Lung microvascular endothelial cell (primary cell): ENCODE results near the gene IGFBP3. TPM values are rescaled to one million over a fixed set of nuclear protein-coding genes. Genes with fewer than 3 reads are reported as not detected.

Experiments used
- DNase-seq, 2 donors: peaks; one replicate each; pipeline versions ENCODE4 v3.0.0 to v3.0.0-alpha.2; 2010; ENCODE audit warnings: low read depth in 2 of 2
- total RNA-seq: library from RNA; depleted of rRNA; stranded (reverse); fragments of >200 nt; gene quantifications from 2 replicates; pipeline ENCODE4 v1.2.1, GENCODE V29; 2014

The IGFBP3 gene
- total RNA-seq, 1 donor from 2014 or later = 2.4 TPM

DNA sequence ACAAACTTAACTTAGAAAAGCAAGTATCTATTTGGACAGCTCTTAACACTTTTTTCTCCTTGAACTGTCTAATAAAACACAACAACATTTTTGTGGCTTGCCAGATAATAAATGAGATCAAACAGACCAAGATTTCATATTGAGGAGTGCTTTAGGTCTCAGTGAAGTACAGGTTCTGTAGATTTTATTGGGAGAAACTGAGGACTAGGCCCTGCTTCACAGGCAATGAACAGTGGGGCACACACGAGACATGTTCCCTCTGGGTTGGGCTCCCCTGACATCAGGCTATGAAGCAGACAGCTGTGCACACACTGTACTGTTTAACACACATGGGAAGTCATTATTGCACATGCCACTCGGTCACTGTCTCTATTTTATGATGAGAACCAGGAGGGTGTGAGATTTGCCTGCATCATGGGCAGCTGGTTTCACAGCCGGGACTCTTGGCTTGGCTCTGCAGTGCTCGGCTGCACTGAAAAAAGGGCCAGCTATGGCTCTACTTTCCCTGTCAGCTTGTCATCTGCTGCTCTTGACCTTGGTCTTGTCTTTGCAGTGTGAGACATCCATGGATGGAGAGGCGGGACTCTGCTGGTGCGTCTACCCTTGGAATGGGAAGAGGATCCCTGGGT, 28.6 kb downstream of the IGFBP3 start:
- DNase-seq = no peak

DNA sequence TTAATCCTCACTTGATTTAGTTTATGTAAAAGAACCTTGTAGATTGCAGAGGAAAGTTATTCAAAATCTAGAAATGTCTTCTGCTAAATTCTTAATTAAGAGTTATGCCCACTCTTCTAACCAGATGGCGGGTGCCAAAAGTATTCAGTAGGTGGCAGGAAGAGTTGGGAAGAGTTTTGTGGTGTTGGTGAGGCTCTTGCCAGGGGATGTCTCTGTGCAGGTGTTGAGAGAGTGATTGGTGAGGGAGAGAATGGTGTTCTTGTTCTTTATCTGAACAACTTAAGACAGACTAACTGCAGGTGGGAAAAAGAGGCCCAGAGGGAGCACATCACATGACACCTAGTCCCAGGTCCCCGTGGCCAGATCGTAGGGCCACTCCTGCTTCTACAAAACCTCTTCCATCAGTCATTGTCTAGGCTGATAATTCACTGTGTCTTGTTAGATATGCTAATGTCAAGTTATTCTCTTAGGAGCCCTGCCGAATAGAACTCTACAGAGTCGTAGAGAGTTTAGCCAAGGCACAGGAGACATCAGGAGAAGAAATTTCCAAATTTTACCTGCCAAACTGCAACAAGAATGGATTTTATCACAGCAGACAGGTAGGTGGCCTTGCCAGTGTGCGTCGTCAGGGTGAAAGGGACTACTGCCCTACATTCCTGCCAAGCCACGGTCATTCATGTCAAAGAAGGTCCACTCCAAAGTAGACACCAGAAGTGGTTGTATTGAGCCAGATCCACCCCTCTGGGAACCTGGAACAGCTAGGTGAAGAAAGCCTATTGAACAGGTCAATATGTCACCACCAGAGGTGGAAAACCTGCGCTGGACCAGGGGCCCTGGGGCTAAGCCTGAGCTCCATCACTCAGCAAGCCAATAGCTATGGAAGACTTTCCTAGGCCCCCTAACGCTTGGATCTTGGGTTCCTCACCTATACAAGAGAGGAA, 29.3 kb downstream of the IGFBP3 start:
- DNase-seq = no peak

DNA sequence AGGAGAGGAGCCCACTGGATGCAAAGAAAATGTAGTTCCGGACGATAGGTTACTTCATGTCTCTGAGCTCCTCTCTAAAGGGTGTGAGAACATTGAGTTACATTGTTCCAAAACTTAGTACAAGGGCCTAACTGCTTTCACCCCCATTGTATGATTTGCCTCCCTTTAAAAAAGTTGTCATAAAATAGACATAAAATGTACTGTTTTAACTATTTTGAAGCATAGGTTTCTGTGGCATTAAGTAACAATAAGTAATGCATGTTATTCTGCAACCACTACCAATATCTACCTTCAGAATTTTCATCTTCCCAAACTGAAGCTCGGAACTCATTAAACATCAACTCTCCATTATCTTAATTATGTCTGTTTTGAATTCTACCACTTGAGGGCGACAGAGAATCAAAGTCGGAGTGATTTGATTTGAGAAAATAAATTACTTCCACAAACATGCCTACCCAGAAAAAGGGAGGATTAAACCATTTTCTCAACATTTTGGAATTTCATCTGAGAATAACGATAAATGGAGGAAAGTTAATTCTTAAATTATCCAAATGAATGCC, 30.1 kb downstream of the IGFBP3 start:
- peak; percentile 48 to 58 for DNase-seq

DNA sequence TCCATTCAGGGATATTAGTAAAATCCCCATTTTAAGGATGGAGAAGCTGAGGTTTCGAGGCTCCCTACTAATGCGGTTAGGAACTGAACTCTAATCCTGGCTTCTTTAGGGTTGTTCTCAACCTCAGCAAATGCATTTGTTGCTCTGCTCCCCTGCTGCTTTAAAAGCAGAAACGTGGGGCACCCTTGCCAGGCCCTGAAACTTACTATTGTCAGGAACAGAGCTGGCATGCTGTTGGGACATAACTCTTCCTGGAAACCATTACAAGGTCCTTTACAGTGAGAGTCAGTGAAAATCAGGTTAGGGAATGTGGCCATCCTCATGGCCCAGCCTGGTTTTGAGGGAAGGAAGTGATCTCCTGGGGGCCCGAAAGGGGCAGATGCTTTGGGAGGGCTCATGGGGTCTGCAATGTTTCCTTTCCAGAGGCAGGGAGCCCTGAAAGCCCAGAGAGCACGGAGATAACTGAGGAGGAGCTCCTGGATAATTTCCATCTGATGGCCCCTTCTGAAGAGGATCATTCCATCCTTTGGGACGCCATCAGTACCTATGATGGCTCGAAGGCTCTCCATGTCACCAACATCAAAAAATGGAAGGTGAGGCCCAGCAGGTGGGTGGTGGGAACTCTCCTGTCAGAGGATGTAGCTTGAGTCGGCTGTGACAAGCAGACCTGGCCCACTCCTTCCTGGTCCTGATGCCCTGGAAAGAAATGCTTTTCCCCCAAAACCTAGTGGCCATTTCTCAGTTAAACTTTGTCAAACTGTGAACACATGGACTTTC, 30.8 kb downstream of the IGFBP3 start:
- DNase-seq = no peak

DNA sequence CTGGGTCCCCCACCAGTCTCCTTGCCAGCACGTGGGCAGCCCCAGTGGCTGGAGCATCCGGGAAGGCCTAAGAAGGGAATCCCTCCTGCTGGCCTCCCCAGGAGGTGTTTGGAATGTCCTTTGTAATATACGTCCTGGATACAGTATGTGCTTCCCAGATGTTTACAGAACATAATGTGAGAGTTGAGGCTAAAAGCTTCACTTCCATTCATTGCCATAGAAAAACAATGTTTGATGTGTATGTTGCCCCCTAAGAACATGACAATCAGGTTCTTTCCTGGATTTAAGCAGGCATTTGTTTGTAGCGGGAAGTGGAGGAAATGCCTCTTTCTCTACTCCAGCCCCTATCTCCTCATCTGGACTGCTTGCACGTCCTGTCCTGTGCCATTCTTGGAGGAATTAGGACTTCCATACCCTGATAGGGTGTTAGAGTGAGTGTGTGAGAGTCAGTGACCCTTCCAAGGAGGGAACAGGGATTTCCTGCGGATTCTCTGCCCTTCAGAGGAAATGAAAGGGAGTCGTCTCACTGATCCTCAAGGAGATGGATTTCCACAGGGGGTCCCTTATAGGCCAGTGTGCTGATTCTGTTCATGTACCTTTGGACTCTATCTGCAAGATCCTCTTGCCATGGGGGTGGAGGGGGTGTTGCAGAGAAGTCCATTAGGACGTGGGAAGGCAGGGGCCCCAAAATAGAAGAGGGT, 31.6 kb downstream of the IGFBP3 start:
- DNase-seq = peak in 1 of 2 donors; percentile 13

DNA sequence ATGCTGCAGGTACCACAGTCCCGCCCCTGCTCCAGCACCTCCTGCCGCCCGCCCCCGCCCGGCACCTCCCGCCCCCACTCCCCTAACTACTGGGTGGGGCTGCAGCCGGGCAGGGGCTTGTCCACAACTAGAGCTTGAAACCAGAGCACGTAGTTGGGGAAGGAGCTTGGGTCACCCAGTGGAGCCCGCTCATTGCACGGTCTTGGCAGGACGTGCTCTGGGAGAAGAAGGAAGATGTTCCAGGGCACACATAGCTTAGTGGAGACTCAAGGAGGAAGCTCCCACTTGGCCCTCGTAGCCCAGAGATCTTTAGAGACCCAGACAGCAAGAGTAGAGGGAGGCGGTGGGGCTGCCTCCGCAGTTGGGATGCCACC, 32.1 kb downstream of the IGFBP3 start:
- DNase-seq = no peak

DNA sequence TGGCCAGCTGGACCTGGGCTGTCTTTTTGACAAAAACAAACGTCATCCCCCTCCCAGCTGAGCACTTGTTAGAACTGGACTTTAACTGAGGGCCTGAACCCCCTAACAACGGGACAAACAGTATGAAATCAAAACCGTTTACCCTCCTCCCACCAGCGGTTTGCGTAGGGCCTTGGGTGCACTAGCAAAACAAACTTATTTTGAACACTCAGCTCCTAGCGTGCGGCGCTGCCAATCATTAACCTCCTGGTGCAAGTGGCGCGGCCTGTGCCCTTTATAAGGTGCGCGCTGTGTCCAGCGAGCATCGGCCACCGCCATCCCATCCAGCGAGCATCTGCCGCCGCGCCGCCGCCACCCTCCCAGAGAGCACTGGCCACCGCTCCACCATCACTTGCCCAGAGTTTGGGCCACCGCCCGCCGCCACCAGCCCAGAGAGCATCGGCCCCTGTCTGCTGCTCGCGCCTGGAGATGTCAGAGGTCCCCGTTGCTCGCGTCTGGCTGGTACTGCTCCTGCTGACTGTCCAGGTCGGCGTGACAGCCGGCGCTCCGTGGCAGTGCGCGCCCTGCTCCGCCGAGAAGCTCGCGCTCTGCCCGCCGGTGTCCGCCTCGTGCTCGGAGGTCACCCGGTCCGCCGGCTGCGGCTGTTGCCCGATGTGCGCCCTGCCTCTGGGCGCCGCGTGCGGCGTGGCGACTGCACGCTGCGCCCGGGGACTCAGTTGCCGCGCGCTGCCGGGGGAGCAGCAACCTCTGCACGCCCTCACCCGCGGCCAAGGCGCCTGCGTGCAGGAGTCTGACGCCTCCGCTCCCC, 32.7 kb downstream of the IGFBP3 start, which contains the start of gene IGFBP1:
Gene IGFBP1, plus strand, starts transcription at position 304 of the 808 bp plus-strand sequence. Its CDS starts 165 bp downstream, at position 469.
- peak; percentile 34 to 49 for DNase-seq

DNA sequence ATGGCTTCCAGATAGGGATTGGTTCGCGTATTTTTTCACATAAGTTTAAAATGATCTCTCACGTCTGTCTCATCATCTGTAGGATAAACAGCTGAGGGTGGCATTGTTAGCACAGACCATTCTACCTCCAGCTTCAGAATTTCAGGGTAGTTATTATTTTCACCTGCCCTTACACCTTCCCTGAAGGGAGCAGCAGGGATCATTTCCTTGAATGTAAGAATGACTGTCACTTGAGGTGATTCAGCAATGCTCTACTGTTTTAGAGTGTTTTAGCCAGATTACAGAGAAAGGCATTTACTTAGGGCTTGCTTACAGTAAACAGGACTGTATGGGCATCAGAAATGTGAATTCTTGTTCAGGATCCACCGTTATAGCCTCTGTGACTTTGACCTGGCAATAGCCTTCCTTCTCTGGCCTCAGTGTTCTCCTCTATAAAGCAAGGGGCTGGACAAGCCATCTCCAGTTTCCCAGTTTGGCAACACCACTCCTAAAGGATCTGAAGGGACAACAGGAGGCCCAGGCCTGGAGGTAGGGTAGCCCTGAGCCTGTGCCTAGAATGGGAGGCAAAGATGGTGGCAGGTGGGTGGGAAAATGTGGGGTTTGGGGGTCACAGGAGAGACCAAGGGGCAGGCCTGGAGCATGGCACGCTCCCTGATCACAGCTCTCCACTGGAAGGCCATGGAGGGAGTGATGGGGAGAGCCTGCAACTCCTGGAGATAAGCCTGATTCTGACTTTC, 34.0 kb downstream of the IGFBP3 start:
- DNase-seq = no peak

DNA sequence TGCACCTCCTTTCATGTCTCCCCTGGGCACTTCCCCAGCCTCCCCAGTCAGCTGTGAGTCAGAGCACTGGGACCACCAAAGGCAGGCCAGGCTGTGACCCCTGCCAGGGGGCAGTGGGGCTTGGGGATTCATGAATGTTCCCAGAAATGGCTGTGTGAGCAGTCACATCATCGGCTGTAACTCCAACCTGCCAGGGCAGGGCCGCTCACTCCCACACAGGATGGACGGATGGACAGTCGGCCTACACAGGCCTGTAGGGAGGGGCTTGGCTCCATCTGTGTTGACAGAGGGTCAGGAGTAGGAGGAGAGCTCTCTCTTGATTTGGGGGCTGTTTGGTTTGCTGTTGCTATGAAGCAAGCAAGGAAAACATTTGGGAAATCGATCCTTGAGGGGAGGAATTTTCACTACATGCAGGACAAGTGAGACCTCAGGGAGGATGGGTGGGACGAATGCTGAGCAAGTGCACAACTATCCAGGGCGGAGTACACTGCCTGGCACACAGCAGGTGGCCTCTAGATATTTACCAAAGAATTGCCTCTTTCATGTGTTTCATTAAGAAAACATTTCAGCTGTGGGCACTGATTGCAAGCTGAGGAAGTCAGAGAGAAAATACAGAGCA, 35.7 kb downstream of the IGFBP3 start:
- DNase-seq = peak in 1 of 2 donors; percentile 11

DNA sequence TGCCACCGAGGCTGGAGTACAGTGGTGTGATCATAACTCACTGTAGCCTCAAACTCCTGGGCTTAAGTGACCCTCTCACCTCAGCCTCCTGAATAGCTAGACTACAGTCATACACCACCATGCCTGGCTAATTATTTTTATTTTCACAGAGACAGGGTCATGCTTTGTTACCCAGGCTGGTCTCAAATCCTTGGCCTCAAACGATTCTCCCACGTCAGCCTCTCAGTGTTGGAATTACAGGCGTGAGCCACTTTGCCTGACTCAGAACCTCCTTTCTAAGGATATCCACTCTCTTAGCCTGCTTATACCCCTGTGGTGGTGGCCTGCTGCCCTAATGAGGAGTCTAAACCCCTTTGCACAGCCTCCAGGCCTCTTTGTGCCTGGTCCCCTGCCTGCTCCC, 36.9 kb downstream of the IGFBP3 start:
- DNase-seq = no peak

DNA sequence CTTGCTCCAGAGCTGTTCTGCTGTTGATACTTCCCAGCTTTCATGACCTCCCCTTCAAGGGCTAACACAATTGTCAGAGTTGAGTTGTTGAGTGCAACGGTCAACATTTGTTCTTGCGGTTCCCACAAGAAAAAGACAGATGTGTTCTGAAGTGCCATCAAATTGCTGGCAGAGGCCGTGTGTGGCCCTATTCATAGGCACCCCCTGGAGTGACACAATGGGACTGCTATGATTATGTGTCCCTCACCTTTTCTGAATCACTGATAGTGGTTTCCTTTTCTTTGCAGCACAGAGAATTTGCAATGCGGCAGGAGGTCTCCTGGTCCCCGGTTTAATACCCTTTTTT, 38.6 kb downstream of the IGFBP3 start:
- DNase-seq = no peak

DNA sequence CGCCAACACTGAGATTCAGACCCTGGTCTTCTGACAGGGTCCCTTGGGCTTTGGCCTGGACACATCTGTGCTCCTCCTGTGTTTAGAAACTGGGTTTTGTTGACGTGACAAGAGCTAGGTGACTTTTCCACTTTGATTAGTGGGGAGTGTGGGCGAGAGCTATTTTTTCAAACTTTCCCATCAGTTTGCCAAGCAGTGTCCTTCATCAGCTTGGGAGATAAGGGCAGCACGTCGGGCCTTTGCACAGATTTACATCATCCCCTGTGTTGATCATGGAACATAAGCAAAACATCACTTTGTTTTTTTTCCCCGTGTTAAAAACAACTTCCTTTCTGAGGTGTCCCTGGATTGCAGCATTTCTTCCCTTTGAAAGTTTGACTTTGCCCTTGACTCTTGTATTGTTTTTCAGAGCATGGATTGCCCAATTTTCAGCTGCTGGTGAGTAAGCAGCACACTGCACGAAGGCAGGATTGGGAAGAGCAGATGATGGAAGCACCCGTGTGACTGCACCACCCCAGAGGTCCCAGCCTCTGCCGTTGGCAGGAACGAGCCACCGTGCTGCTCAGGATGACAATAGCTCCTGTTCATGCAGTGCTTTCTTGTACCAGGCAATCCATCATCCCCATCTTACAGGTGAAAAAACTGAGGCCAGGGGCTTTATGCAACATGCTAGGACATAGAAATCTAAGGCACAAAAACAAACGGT, 39.2 kb downstream of the IGFBP3 start:
- peak; percentile 20 to 86 for DNase-seq

DNA sequence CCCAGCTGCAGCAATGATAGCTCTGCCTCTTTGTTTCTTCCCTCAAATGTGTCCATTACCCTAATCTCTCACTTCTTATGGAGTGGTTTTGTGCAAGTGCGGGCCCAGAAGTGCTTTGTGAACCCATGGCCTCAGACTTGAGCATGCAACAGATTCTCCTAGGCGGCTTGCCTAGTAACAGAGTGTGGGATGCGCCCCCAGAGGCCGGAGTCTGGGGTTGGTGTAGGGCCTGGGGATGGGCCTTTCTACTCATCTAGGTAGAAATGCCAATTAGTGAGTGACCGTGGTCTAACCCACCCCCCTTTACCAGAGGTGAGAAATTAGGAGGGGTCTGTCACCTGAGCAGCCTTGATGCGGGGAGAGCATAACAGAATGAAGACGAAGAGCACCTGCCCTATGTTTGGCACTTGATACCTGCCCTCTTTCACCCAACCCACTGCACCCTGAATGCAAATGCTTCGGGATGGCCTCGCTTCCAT, 39.8 kb downstream of the IGFBP3 start:
- DNase-seq = no peak

DNA sequence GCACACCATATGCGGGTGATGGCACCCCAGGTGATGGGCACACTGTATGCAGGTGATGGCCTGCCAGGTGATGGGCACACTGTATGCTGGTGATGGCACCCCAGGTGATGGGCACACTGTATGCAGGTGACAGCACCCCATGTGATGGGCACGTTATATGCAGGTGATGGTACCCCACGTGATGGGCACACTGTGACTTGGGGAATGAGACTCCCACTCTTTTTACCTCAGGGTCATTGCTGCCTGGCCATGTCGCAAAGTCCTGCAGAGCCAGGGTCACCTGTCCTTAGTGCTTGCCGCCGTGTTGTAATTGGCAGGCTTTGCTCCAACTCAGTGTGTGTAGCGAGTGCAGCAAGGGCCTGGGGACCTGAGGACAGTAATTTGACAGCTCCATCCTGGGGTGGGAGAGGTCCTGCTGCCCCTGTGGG, 40.6 kb downstream of the IGFBP3 start:
- DNase-seq = no peak

DNA sequence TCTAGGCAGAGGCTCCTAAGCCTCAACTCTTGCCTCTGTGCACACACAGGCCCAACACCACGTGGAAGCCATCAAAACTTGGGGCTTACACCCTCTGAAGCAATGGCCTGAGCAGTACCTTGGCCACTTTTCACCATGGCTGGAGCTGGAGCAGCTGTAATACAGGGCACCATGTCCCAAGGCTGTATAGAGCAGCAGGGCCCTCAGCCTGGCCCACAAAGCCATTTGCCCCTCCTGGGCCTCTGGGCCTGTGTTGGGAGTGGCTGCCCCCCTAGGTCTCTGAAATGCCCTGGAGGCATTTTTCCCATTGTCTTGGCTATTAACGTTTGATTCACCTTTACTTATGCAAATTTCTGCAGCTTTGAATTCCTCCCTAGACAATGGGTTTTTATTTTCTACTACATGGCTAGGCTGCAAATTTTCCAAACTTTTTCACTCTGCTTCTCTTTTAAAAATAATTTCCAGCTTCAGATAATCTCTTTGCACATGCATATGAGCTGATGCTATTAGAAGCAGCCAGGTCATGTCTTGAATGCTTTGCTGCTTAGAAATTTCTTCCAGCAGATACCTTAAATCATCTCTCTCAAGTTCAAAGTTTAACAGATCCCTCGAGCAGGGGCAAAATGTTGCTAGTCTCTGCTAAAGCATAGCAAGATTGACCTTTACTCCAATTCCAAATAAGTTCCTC, 42.5 kb downstream of the IGFBP3 start:
- DNase-seq = no peak

DNA sequence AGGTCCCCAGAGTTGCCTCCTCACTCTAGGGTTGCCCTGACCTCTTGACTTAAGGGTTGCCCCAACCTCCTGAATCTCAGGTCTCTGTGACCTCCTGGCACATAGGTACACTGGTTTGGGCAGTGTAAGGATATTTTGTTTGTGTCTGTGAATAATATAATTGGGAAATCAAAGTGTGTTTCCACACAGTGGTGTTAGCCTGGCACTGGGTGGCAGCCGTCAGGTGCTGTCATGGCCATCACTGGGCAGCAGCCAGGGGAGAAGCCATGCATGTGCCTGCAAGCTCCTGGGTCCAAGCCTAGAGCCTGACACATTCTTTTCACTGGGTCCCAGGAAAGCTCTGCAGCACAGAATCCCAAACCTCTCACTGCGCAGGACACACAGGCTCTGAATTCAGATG, 44.6 kb downstream of the IGFBP3 start:
- no peak for DNase-seq

DNA sequence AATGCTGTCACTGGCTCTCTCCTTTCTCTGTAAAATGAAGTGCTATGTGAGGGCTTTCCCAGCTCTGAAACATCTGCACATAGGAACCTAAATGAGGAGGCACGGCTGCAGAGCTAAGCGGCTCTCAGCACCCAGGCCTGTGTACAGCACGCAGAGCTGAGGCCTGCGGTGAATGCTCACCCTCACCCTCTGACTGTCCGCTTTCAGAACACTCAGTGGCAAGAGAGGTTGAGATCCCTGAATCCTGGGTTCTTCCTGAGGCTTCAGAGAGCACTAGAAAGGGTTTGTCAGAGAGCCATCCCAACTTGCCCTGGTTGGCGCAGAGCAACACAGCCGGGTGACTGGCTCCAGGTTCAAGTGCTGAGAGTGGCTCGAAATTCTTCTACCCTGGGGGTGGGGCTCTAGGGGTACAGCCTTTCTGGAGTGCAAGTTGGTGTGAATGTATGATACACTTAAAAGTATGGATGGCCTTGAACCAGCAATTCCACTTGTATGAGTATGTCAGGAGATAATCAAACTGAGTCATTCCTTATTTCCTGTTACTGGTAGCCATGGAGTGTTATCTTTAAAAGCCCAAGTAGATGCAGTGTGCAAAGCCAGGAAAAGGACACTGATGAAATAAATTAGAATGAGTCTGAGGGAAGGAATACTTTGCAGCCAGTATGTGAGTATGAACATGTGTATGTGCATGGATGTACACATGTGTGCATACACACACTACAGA, 46.5 kb downstream of the IGFBP3 start:
- DNase-seq = peak; percentile 50 to 82
